Activated naive CD4-positive, alpha-beta T cell treated with anti-CD3 and anti-CD28 coated beads, Interleukin-2, amount 10 ng/mL, durations not matched to agents 7 days and 5 days (primary cell): ENCODE data around the gene COX6B2.

ENCODE experiments used
- CTCF ChIA-PET: fragments of 350-600 bp; sonication (Branson Sonifier 250); formaldehyde crosslinking; loops from one replicate; lab custom pipeline; 2021; ENCODE audit warnings: antibody characterized with exemption; lab: Charles Lee
- DNase-seq: peaks from one replicate; pipeline ENCODE4 v3.0.0-alpha.2; 2020
- H3K27ac Mint-ChIP-seq: one replicate; pipeline ENCODE4 v1.8.0; 2021; ENCODE audit warnings: mild to moderate bottlenecking, moderate library complexity, mixed read lengths
- H3K27me3 Mint-ChIP-seq: one replicate; pipeline ENCODE4 v1.8.0; 2021; ENCODE audit warnings: mild to moderate bottlenecking, mixed read lengths
- H3K36me3 Mint-ChIP-seq: one replicate; pipeline ENCODE4 v1.8.0; 2021; ENCODE audit warnings: mixed read lengths
- H3K4me1 Mint-ChIP-seq: one replicate; pipeline ENCODE4 v1.8.0; 2021; ENCODE audit warnings: mixed read lengths
- H3K4me3 Mint-ChIP-seq: one replicate; pipeline ENCODE4 v1.8.0; 2021; ENCODE audit warnings: mild to moderate bottlenecking, moderate library complexity, mixed read lengths
- H3K9me3 Mint-ChIP-seq: one replicate; pipeline ENCODE4 v1.8.0; 2021; ENCODE audit warnings: mixed read lengths

Gene COX6B2

GRCh38 chr19:55386493-55386971, 32.0 kb upstream of the COX6B2 start:
- CTCF ChIA-PET, result interaction anchor here (1.0 to 1.6 kb wide), 3 partner anchors 11 to 117 kb away, joined by 3 to 4 read pairs (median 3); no protein-coding TSS in a partner anchor
- DNase-seq, result no peak
- Mint-ChIP-seq H3K4me1 (peaks cover 75% of the 10 kb centered on the region), H3K4me3 (peak overlapping the region; percentile 97), H3K27ac (peak overlapping the region; percentile 97), H3K36me3 (peaks cover 58% of the 10 kb centered on the region), H3K9me3 (no peaks in the 10 kb centered on the region), H3K27me3 (no peaks in the 10 kb centered on the region)

GRCh38 chr19:55385724-55386492, 31.4 kb upstream of the COX6B2 start, which contains the start of gene RPL28:
RPL28 (plus strand) TSS chr19:55385932; CDS start chr19:55386358, 426 bp downstream.
- Mint-ChIP-seq H3K4me3 (peak within 1 kb of the TSS; percentile 97), H3K27me3 (no peaks in the 10 kb centered on the region), H3K36me3 (peaks cover 60% of the 10 kb centered on the region), H3K4me1 (peaks cover 76% of the 10 kb centered on the region), H3K9me3 (no peaks in the 10 kb centered on the region), H3K27ac (peak within 1 kb of the TSS; percentile 97)
- CTCF ChIA-PET, result interaction anchor here (1.0 kb wide), 1 partner anchor 19 kb away, joined by 3 read pairs; no protein-coding TSS in a partner anchor
- DNase-seq, result peak; percentile 98

GRCh38 chr19:55384920-55385723, 30.6 kb upstream of the COX6B2 start:
- DNase-seq, result peak; percentile 98
- Mint-ChIP-seq H3K4me3 (peak overlapping the region; percentile 97), H3K4me1 (peaks cover 70% of the 10 kb centered on the region), H3K36me3 (peaks cover 54% of the 10 kb centered on the region), H3K27me3 (no peaks in the 10 kb centered on the region), H3K27ac (peak overlapping the region; percentile 97), H3K9me3 (no peaks in the 10 kb centered on the region)
- CTCF ChIA-PET, result interaction anchor here (0.9 to 3.1 kb wide), 7 partner anchors 19 to 131 kb away, joined by 3 to 25 read pairs (median 5); partner anchors contain the start of gene KMT5C

- peaks cover 50% of the 10 kb centered on the region for H3K36me3 Mint-ChIP-seq
- no peaks in the 10 kb centered on the region for H3K9me3 Mint-ChIP-seq
- H3K27me3 Mint-ChIP-seq, result no peaks in the 10 kb centered on the region
- peaks cover 63% of the 10 kb centered on the region for H3K4me1 Mint-ChIP-seq
- DNase-seq, result peak; percentile 64
- H3K27ac Mint-ChIP-seq, result peak within 1 kb of the TSS; percentile 97
- CTCF ChIA-PET, result interaction anchor here (0.9 to 3.1 kb wide), 8 partner anchors 24 to 130 kb away, joined by 3 to 25 read pairs (median 4); partner anchors contain the start of gene KMT5C
- peak within 1 kb of the TSS; percentile 97 for H3K4me3 Mint-ChIP-seq
These were observed 29.8 kb upstream of the COX6B2 start, which contains the start of gene TMEM238 for GRCh38 chr19:55384131-55384919. TMEM238 (minus strand) TSS chr19:55384292; CDS start chr19:55384259, 33 bp downstream.

- CTCF ChIA-PET, result interaction anchor here (0.5 to 3.1 kb wide), 8 partner anchors 25 to 176 kb away, joined by 3 to 25 read pairs (median 4); partner anchors contain the start of gene KMT5C
- H3K4me1 Mint-ChIP-seq, result peaks cover 55% of the 10 kb centered on the region
- peak; percentile 67 for DNase-seq
- peak overlapping the region; percentile 90 for H3K4me3 Mint-ChIP-seq
- H3K9me3 Mint-ChIP-seq, result no peaks in the 10 kb centered on the region
- H3K27me3 Mint-ChIP-seq, result no peaks in the 10 kb centered on the region
- H3K36me3 Mint-ChIP-seq, result peaks cover 45% of the 10 kb centered on the region
- peak overlapping the region; percentile 93 for H3K27ac Mint-ChIP-seq
These were observed 29.0 kb upstream of the COX6B2 start for GRCh38 chr19:55383279-55384130.

GRCh38 chr19:55382522-55383054, 28.1 kb upstream of the COX6B2 start:
- H3K27ac Mint-ChIP-seq, result peak overlapping the region; percentile 93
- peaks cover 46% of the 10 kb centered on the region for H3K4me1 Mint-ChIP-seq
- peak overlapping the region; percentile 90 for H3K4me3 Mint-ChIP-seq
- H3K36me3 Mint-ChIP-seq, result peaks cover 36% of the 10 kb centered on the region
- CTCF ChIA-PET, result interaction anchor here (2.7 to 3.1 kb wide), 2 partner anchors 81 to 91 kb away, joined by 13 to 25 read pairs; no protein-coding TSS in a partner anchor
- H3K9me3 Mint-ChIP-seq, result no peaks in the 10 kb centered on the region
- peaks cover 4% of the 10 kb centered on the region for H3K27me3 Mint-ChIP-seq
- DNase-seq, result no peak

GRCh38 chr19:55382013-55382412, 27.5 kb upstream of the COX6B2 start:
- peak overlapping the region; percentile 30 for H3K27ac Mint-ChIP-seq
- CTCF ChIA-PET, result no interaction called here
- H3K27me3 Mint-ChIP-seq, result peaks cover 10% of the 10 kb centered on the region
- DNase-seq, result no peak
- H3K4me3 Mint-ChIP-seq, result peak overlapping the region; percentile 90
- H3K9me3 Mint-ChIP-seq, result no peaks in the 10 kb centered on the region
- peaks cover 30% of the 10 kb centered on the region for H3K36me3 Mint-ChIP-seq
- peaks cover 40% of the 10 kb centered on the region for H3K4me1 Mint-ChIP-seq

- Mint-ChIP-seq H3K36me3 (peaks cover 16% of the 10 kb centered on the region), H3K4me1 (peaks cover 22% of the 10 kb centered on the region), H3K27ac (no peak overlapping the region), H3K27me3 (peaks cover 36% of the 10 kb centered on the region), H3K4me3 (no peak overlapping the region), H3K9me3 (no peaks in the 10 kb centered on the region)
- DNase-seq, result no peak
- CTCF ChIA-PET, result no interaction called here
These were observed 24.7 kb upstream of the COX6B2 start for GRCh38 chr19:55379174-55379573.

GRCh38 chr19:55377356-55378131, 23.0 kb upstream of the COX6B2 start:
- H3K27me3 Mint-ChIP-seq, result peaks cover 52% of the 10 kb centered on the region
- CTCF ChIA-PET, result interaction anchor here (0.7 kb wide), 1 partner anchor 430 kb away, joined by 3 read pairs; no protein-coding TSS in a partner anchor
- peaks cover 13% of the 10 kb centered on the region for H3K4me1 Mint-ChIP-seq
- H3K4me3 Mint-ChIP-seq, result no peak overlapping the region
- H3K27ac Mint-ChIP-seq, result no peak overlapping the region
- H3K36me3 Mint-ChIP-seq, result peaks cover 14% of the 10 kb centered on the region
- H3K9me3 Mint-ChIP-seq, result no peaks in the 10 kb centered on the region
- DNase-seq, result no peak

- no peak within 1 kb of the TSS for H3K4me3 Mint-ChIP-seq
- no peak for DNase-seq
- H3K27me3 Mint-ChIP-seq, result peaks cover 64% of the 10 kb centered on the region
- CTCF ChIA-PET, result no interaction called here
- H3K27ac Mint-ChIP-seq, result peak within 1 kb of the TSS; percentile 14
- H3K4me1 Mint-ChIP-seq, result peaks cover 1% of the 10 kb centered on the region
- no peaks in the 10 kb centered on the region for H3K9me3 Mint-ChIP-seq
- peaks cover 3% of the 10 kb centered on the region for H3K36me3 Mint-ChIP-seq
These were observed 21.9 kb upstream of the COX6B2 start, which contains the start of gene TMEM190 for GRCh38 chr19:55376241-55376933. TMEM190 (plus strand) TSS chr19:55376826; CDS start chr19:55376854, 28 bp downstream.

GRCh38 chr19:55373993-55374757, 19.7 kb upstream of the COX6B2 start:
- Mint-ChIP-seq H3K9me3 (no peaks in the 10 kb centered on the region), H3K4me1 (peaks cover 7% of the 10 kb centered on the region), H3K27ac (no peak overlapping the region), H3K27me3 (peaks cover 85% of the 10 kb centered on the region), H3K36me3 (no peaks in the 10 kb centered on the region), H3K4me3 (no peak overlapping the region)
- CTCF ChIA-PET, result no interaction called here
- no peak for DNase-seq
